ENCODE measurements around the gene SETD2. TPM values are rescaled to one million over a fixed set of nuclear protein-coding genes. Genes with fewer than 3 reads are reported as not detected.
"Not testable (repeated sequence)": the region's sequence is repeated elsewhere in the genome, so short reads cannot be mapped to it uniquely, and the experiment has no call there.

The SETD2 gene
- total RNA-seq, 1 experiment from 2014 or later, result 38.0 TPM

DNA sequence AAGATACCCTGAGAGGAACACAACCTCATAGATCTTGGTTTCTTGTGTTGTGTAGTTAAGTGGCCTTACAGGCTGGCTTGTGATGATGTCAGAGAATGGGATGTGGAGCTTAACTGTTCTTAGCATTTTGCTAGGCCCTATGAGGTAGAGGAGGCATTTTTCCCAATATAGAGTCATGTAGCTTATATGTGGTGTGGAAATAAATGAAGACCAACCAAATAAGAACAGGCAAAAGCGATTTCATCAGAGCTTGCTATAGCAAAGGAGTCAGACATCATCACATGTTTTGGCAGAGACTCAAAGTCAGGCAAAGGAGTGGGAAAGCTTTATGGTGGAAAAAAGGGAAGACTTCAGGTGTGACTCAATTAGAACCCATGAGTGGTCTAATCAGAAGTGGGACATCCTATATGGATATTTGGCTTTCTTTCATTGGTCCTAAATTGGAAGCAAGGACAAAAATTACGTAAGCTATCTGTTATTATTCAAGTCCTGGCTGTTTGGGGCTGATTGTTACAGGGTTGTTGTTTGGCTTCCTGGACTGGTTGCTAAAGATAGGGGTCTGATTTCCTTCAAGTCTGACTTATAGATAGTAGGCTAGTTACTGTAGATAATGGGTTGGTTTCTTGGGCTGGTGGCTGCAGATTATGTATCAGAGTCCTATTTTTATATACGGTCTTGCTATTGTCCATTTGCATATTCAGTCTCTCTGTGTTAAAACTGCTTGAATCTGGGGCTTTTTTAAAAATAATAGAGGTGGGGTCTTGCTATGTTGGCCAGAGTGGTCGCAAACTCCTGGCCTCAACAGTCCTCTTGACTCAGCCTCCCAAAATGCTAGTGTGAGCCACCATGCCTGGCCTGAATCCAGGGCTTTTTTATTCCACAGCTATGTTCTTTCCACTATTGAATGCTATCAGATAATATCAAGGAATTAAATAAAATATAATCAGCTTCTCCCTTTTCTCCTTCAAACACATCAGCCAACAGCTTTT lies 30.3 kb upstream of the SETD2 start:
- H3K9me3 Mint-ChIP-seq (ENCODE audit: unreplicated experiment), result no peaks in the 10 kb centered on the region
- no peak for TF ChIP-seq CTCF (IDR thresholded peaks at IDR 0.05; ENCODE audit: unreplicated experiment)
- peak; percentile 52 for DNase-seq (ENCODE audit: unreplicated experiment)
- intact Hi-C loops (cut with micrococcal nuclease), result no loop called here
- H3K27me3 Mint-ChIP-seq (ENCODE audit: insufficient read depth, unreplicated experiment), result no peaks in the 10 kb centered on the region
- ChIA-PET CTCF (interaction anchor here (0.6 to 0.7 kb wide), 2 partner anchors 25 to 98 kb away, joined by 4 to 5 read pairs; no protein-coding TSS in a partner anchor), POLR2A (interaction anchor here (0.6 to 0.9 kb wide), 3 partner anchors 25 to 285 kb away, joined by 3 to 5 read pairs (median 3); no protein-coding TSS in a partner anchor)
- no peak overlapping the region for H3K4me3 Mint-ChIP-seq (ENCODE audit: unreplicated experiment)
- no peaks in the 10 kb centered on the region for H3K36me3 Mint-ChIP-seq (ENCODE audit: insufficient read depth, unreplicated experiment)
- no TSS peak for BruUV-seq (replicated peaks)
- H3K4me1 Mint-ChIP-seq (ENCODE audit: insufficient read depth, unreplicated experiment), result peaks cover 5% of the 10 kb centered on the region
- no peak overlapping the region for H3K27ac Mint-ChIP-seq (ENCODE audit: low read depth, unreplicated experiment)

DNA sequence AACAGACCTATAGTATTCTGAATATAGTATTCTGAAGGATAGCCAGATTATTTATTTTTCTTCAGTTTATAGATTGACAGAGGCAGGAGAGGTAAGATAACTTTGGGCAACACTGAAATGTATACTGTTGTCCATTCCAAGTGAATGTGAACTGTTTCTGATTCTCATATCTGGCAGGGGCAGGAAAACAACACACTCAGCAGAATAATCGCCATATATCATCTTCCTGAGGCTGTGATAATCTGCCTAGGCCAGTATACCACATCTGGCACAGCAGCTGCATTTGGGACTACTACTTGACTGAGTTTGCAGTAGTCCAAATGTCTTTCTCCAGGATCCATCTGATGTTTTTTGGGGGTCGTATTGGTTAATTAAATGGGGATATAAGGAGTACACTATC lies 22.4 kb upstream of the SETD2 start:
- TF ChIP-seq CTCF (IDR thresholded peaks at IDR 0.05; ENCODE audit: unreplicated experiment), result no peak
- ChIA-PET POLR2A (no interaction called here), CTCF (no interaction called here)
- H3K36me3 Mint-ChIP-seq (ENCODE audit: insufficient read depth, unreplicated experiment), result peaks cover 7% of the 10 kb centered on the region
- no peaks in the 10 kb centered on the region for H3K27me3 Mint-ChIP-seq (ENCODE audit: insufficient read depth, unreplicated experiment)
- DNase-seq (ENCODE audit: unreplicated experiment), result no peak
- BruUV-seq (replicated peaks), result no TSS peak
- no peak overlapping the region for H3K4me3 Mint-ChIP-seq (ENCODE audit: unreplicated experiment)
- intact Hi-C loops (cut with micrococcal nuclease), result no loop called here
- no peaks in the 10 kb centered on the region for H3K4me1 Mint-ChIP-seq (ENCODE audit: insufficient read depth, unreplicated experiment)
- no peaks in the 10 kb centered on the region for H3K9me3 Mint-ChIP-seq (ENCODE audit: unreplicated experiment)
- no peak overlapping the region for H3K27ac Mint-ChIP-seq (ENCODE audit: low read depth, unreplicated experiment)

- POLR2A ChIA-PET; DNase-seq (ENCODE audit: unreplicated experiment); intact Hi-C loops (cut with micrococcal nuclease); H3K27ac Mint-ChIP-seq (ENCODE audit: low read depth, unreplicated experiment); H3K27me3 Mint-ChIP-seq (ENCODE audit: insufficient read depth, unreplicated experiment); BruUV-seq (replicated peaks); H3K9me3 Mint-ChIP-seq (ENCODE audit: unreplicated experiment); H3K4me1 Mint-ChIP-seq (ENCODE audit: insufficient read depth, unreplicated experiment); H3K4me3 Mint-ChIP-seq (ENCODE audit: unreplicated experiment): not testable (repeated sequence)
- CTCF ChIA-PET, result interaction anchor here (0.7 kb wide), 1 partner anchor 718 kb away, joined by 3 read pairs; no protein-coding TSS in a partner anchor
- H3K36me3 Mint-ChIP-seq (ENCODE audit: insufficient read depth, unreplicated experiment), result peaks cover 20% of the 10 kb centered on the region
Observed at GRCh38 chr3:47181685-47182084, 17.8 kb upstream of the SETD2 start.

- DNase-seq (ENCODE audit: unreplicated experiment); POLR2A ChIA-PET; H3K27me3 Mint-ChIP-seq (ENCODE audit: insufficient read depth, unreplicated experiment); H3K9me3 Mint-ChIP-seq (ENCODE audit: unreplicated experiment); BruUV-seq (replicated peaks); H3K27ac Mint-ChIP-seq (ENCODE audit: low read depth, unreplicated experiment); H3K4me3 Mint-ChIP-seq (ENCODE audit: unreplicated experiment); intact Hi-C loops (cut with micrococcal nuclease); H3K4me1 Mint-ChIP-seq (ENCODE audit: insufficient read depth, unreplicated experiment): not testable (repeated sequence)
- CTCF ChIA-PET, result interaction anchor here (1.2 kb wide), 1 partner anchor 16 kb away, joined by 3 read pairs; the partner anchor contains the start of gene SETD2
- peaks cover 26% of the 10 kb centered on the region for H3K36me3 Mint-ChIP-seq (ENCODE audit: insufficient read depth, unreplicated experiment)
Observed at GRCh38 chr3:47180011-47180410, 16.1 kb upstream of the SETD2 start.

- ChIA-PET POLR2A (no interaction called here), CTCF (no interaction called here)
- Mint-ChIP-seq H3K9me3 (ENCODE audit: unreplicated experiment) (no peaks in the 10 kb centered on the region), H3K27ac (ENCODE audit: low read depth, unreplicated experiment) (no peak overlapping the region), H3K4me3 (ENCODE audit: unreplicated experiment) (no peak overlapping the region), H3K36me3 (ENCODE audit: insufficient read depth, unreplicated experiment) (peaks cover 39% of the 10 kb centered on the region), H3K27me3 (ENCODE audit: insufficient read depth, unreplicated experiment) (no peaks in the 10 kb centered on the region), H3K4me1 (ENCODE audit: insufficient read depth, unreplicated experiment) (no peaks in the 10 kb centered on the region)
- no peak for DNase-seq (ENCODE audit: unreplicated experiment)
- no peak for TF ChIP-seq CTCF (IDR thresholded peaks at IDR 0.05; ENCODE audit: unreplicated experiment)
- intact Hi-C loops (cut with micrococcal nuclease), result no loop called here
- no TSS peak for BruUV-seq (replicated peaks)
Observed at GRCh38 chr3:47176582-47176981, 12.7 kb upstream of the SETD2 start.
